Fibroblast of villous mesenchyme (primary cell): ENCODE data around the gene CLEC4M. TPM values are rescaled to one million over a fixed set of nuclear protein-coding genes. Genes with fewer than 3 reads are reported as not detected.

ENCODE experiments used
- DNase-seq: peaks from one replicate; pipeline ENCODE4 v3.0.0-alpha.2; 2010; ENCODE audit warnings: low read depth
- H3K4me3 ChIP-seq: 2 replicates; pipeline ENCODE4 v1.5.1; 2011; ENCODE audit warnings: low read depth, mild to moderate bottlenecking, low read length
- total RNA-seq: library from RNA; depleted of rRNA; stranded (reverse); fragments of >200 nt; gene quantifications from 2 replicates; pipeline ENCODE4 v1.2.3, GENCODE V29; 2012
- TF ChIP-seq, protein P1 (sequence below): IDR thresholded peaks from 2 replicates; pipeline ENCODE4 v1.5.1; 2012; ENCODE audit warnings: low read depth, mild to moderate bottlenecking, low read length; ENCODE audit not compliant: insufficient read depth

The CLEC4M gene
- total RNA-seq, 1 donor = not detected

DNA sequence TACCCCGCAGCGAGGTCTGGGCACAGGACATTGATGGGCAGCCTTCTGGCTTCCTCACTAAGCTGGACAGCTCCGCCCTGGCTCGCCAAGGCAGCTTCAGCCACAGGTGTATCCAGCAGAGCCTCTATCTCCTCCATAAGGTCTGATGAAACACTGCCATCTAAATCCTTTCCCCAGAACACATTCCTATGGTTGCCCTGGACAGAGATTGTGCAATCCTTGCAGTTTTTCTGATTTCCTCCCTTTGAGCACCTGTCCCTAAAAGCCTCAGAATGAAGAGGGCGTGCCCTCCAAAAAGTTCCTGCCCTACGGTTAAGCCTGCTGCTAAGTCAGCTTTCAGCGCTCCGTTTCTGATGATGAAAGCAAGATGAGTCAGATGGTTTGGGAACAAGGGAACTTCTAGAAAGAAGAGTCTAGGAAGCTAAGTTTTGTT is 21.0 kb downstream of the CLEC4M start:
- no peak overlapping the region for H3K4me3 ChIP-seq
- TF ChIP-seq, protein P1, sequence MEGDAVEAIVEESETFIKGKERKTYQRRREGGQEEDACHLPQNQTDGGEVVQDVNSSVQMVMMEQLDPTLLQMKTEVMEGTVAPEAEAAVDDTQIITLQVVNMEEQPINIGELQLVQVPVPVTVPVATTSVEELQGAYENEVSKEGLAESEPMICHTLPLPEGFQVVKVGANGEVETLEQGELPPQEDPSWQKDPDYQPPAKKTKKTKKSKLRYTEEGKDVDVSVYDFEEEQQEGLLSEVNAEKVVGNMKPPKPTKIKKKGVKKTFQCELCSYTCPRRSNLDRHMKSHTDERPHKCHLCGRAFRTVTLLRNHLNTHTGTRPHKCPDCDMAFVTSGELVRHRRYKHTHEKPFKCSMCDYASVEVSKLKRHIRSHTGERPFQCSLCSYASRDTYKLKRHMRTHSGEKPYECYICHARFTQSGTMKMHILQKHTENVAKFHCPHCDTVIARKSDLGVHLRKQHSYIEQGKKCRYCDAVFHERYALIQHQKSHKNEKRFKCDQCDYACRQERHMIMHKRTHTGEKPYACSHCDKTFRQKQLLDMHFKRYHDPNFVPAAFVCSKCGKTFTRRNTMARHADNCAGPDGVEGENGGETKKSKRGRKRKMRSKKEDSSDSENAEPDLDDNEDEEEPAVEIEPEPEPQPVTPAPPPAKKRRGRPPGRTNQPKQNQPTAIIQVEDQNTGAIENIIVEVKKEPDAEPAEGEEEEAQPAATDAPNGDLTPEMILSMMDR = no peak
- peak; percentile 87 for DNase-seq

DNA sequence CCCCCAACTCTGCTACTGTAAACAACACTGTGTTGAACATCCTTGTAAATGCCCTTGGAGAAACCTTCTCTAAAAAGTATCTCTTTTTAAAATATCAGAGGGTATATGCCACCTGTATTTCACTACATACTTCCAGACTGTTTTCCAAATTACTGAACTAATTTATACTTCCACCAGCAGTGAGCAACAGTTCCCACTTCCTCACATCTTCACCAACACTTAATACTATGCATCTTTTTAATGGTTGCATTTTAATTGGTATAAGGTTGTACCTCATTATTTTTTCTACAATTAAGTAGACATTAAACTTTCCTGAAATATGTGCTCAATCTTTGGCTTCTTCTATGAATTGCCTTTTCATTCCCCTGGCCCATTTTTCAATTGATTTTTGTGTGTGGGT is 21.8 kb downstream of the CLEC4M start:
- DNase-seq = no peak
- H3K4me3 ChIP-seq = no peak overlapping the region
- TF ChIP-seq, protein P1 = no peak

DNA sequence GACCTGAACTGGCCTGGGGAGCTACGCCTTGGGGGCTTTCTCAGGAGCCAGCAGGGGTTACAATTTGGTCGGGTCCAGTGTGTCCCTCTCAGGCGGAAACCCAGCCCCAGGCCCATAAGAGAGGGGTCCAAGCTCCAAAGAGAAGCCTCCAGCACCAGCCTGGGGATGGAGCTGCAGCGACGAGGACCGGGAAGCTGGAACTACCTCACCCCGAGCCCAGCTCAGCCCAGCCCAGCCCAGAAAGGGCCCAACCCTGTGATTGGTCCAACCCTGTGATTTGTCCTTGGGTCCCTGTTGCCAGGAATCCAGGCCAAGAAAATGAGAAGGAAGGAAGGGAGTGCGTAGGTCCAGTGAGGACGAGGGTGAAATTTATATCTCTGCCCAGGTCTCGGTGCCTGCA is 24.1 kb downstream of the CLEC4M start:
- TF ChIP-seq, protein P1 = no peak
- no peak overlapping the region for H3K4me3 ChIP-seq
- DNase-seq = no peak

DNA sequence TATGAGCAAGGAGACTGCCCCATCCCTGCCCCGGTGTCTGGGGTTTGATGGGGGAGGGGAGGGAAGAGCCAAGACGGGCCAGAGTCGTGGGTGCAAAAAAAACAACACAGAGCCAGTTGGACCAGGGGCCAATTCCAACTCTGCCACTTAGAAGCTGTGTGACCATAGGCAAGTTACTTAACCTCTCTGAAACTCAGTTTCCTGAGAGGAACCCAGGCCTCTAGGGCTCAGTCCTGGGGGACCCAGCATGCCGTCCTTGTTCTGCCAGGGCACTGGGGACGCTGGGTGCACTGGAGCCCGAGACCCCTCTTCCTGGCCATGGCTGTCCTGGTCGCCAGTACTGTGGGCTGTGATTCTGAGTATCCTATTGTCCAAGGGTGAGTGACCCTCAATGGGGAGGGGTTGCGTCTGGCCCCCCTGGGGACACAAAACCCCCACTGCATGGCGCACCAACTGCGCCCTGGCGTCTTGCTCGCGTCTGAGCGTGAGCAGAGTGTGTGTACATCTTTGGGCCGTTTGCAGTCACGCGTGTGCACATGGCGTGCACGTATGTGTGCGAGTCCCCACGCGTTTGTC is 24.6 kb downstream of the CLEC4M start:
- no peak overlapping the region for H3K4me3 ChIP-seq
- DNase-seq = no peak
- TF ChIP-seq, protein P1 = no peak

DNA sequence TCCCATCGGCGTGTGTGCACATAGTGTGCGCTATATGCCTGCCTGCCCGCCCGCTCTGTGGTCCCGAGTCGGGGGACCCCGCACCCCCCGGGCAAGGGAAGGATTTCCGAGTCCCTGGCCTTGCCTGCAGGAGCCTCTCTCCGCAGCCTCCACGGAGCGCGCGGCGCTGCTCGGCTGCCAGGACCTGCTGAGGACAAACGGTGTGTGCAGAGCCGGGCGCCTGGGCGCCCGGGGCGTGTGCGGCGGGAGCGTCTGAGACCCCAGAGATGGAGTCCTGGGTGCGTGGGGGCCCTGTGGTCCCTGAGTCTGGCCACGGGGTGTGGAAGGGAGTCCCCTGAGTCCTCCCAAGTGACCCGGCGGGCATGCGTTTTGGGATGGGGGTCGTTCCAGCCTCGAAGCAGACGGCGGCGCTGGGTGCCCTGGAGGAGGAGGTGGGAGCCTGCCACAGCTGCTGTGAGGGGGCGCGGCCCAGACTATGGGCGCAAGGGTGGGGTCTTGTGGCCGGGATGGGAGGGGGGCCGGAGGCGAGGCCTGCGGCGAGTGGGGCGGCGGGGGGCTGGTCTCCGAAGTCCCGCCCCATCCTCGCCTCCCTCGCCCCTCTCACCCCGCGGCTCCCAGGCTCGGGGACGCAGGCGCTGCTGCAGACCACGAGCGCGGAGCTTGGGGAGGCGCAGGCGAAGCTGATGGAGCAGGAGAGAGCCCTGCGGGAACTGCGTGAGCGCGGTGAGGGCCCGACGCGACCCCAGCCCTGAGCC is 25.3 kb downstream of the CLEC4M start:
- DNase-seq = no peak
- no peak overlapping the region for H3K4me3 ChIP-seq

DNA sequence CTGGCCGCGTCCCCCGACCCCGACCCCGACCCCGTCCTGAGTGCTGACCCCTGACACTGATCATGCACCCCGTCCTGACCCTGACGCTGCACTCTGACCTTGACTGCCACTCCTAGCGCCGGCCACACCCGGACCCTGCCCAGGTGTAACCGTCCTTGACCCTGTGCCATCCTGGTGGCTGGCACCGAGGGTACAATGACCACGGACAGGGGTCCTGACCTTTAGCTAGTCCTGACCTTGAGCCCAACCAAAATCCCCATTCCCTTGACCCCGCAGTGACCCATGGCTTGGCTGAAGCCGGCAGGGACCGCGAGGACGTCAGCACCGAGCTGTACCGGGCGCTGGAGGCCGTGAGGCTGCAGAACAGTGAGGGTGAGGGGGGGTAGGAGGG is 25.9 kb downstream of the CLEC4M start:
- DNase-seq = no peak
- H3K4me3 ChIP-seq = no peak overlapping the region
- TF ChIP-seq, protein P1 = no peak

More for the DNA sequence above, 25.3 kb downstream of the CLEC4M start:
- TF ChIP-seq, protein P1 = no peak
